Measurements from ENCODE around the gene SLC9A5.

GRCh38 chr16:67240506-67240905 is 8.3 kb upstream of the SLC9A5 start:
- no peak for TF ChIP-seq CTCF (IDR thresholded peaks at IDR 0.05)
- no peak for TF ChIP-seq ZNF232 (CRISPR knock-in tag; IDR thresholded peaks at IDR 0.05)
- no peak for TF ChIP-seq TEAD4 (CRISPR knock-in tag; IDR thresholded peaks at IDR 0.05)
- TF ChIP-seq PREB (CRISPR knock-in tag; IDR thresholded peaks at IDR 0.05; ENCODE audit: borderline replicate concordance), result no peak
- TF ChIP-seq ERG (CRISPR knock-in tag; IDR thresholded peaks at IDR 0.05), result no peak
- TF ChIP-seq USF2 (CRISPR knock-in tag; IDR thresholded peaks at IDR 0.05), result no peak
- TF ChIP-seq NR2C2 (CRISPR knock-in tag; IDR thresholded peaks at IDR 0.05), result no peak
- TF ChIP-seq NFE2L1 (CRISPR knock-in tag; IDR thresholded peaks at IDR 0.05), result no peak
- TF ChIP-seq ZBTB43 (CRISPR knock-in tag; IDR thresholded peaks at IDR 0.05), result no peak

All from WTC11 (cell line).